Small intestine (tissue), 7 donors: ENCODE data around the gene PDE6B. TPM values are rescaled to one million over a fixed set of nuclear protein-coding genes. Genes with fewer than 3 reads are reported as not detected.

ENCODE experiments used
- DNase-seq, 2 donors: peaks; one replicate each; pipeline versions ENCODE4 v3.0.0 to v3.0.0-alpha.2; 2013
- FAIRE-seq: peaks from 2 replicates; lab custom pipeline; 2012; peaks lifted over from hg19 to GRCh38; lab: Jason Lieb, UNC
- H3K27ac ChIP-seq, 3 donors: one replicate each; pipeline ENCODE4 v1.5.1; 2013; ENCODE audit warnings: low read length in 2 of 3, mild to moderate bottlenecking in 2 of 3, control low read depth in 1 of 3, inconsistent platforms in 1 of 3, low read depth in 1 of 3, moderate library complexity in 1 of 3
- H3K27me3 ChIP-seq, 3 donors: one replicate each; pipeline ENCODE4 v1.6.1; 2013; ENCODE audit warnings: low read length in 3 of 3, inconsistent platforms in 1 of 3; ENCODE audit not compliant: control insufficient read depth in 3 of 3, insufficient read depth in 3 of 3
- H3K36me3 ChIP-seq, 3 donors: one replicate each; pipeline ENCODE4 v1.6.1; 2013; ENCODE audit warnings: low read length in 3 of 3, inconsistent platforms in 1 of 3, low read depth in 1 of 3, mild to moderate bottlenecking in 1 of 3, moderate library complexity in 1 of 3; ENCODE audit not compliant: control insufficient read depth in 3 of 3, insufficient read depth in 2 of 3
- H3K4me1 ChIP-seq, 3 donors: one replicate each; pipeline ENCODE4 v1.6.1; 2013; ENCODE audit warnings: low read length in 2 of 3, inconsistent platforms in 1 of 3, low read depth in 1 of 3, mild to moderate bottlenecking in 1 of 3, moderate library complexity in 1 of 3; ENCODE audit not compliant: control insufficient read depth in 3 of 3, insufficient read depth in 2 of 3
- H3K4me3 ChIP-seq, 3 donors: one replicate each; pipeline ENCODE4 v1.5.1; 2013; ENCODE audit warnings: low read length in 3 of 3, control low read depth in 1 of 3, inconsistent platforms in 1 of 3, low read depth in 1 of 3, mild to moderate bottlenecking in 1 of 3, moderate library complexity in 1 of 3
- H3K9me3 ChIP-seq, 2 donors: one replicate each; pipeline ENCODE4 v1.6.1; 2013; ENCODE audit warnings: low read depth in 1 of 2, low read length in 1 of 2; ENCODE audit not compliant: control insufficient read depth in 2 of 2, insufficient read depth in 1 of 2
- WGBS, 3 donors: extraction: QIAGEN DNeasy Blood & Tissue Kit; methylation state at CpG; one replicate each; pipeline ENCODE4 v1.1.7; 2013; 5-methylcytosine and 5-hydroxymethylcytosine counted together
- polyA plus RNA-seq, 4 donors: library from polyadenylated mRNA; stranded (reverse) in 3 of 4; unstranded in 1 of 4; fragments of 200-250 nt in 3 of 4; fragments of 120-200 nt in 1 of 4; gene quantifications; one replicate each; pipeline versions ENCODE4 v1.2.1 to v1.2.3, GENCODE V29; 2013
- donor health status: healthy with polysubstance abuse.
- donor health status: control.
- donor health status: control.
- donor health status: Bipolar disorder and iron deficiency.
- donor health status: healthy.

PDE6B gene
- polyA plus RNA-seq, 4 donors, result 1.8 to 35.2 TPM; not detected in 2

GRCh38 chr4:623914-624566, 1.3 kb upstream of the PDE6B start:
- Histone ChIP-seq H3K27me3 (peaks cover 0 to 2% (median 0%) of the 10 kb centered on the region in 3 donors), H3K4me1 (no peaks in the 10 kb centered on the region), H3K4me3 (no peak overlapping the region), H3K36me3 (no peaks in the 10 kb centered on the region), H3K9me3 (no peaks in the 10 kb centered on the region), H3K27ac (no peak overlapping the region)
- no peak for DNase-seq
- 56 to 65% (median 64%) methylated on average over 28 to 29 of the region's 29 CpGs for WGBS, 3 donors
- no peak for FAIRE-seq

- 88 to 93% (median 89%) methylated on average over 37 to 39 of the region's 39 CpGs for WGBS, 3 donors
- H3K4me1 ChIP-seq, result no peaks in the 10 kb centered on the region
- H3K27me3 ChIP-seq, result peaks cover 0 to 2% (median 0%) of the 10 kb centered on the region in 3 donors
- H3K4me3 ChIP-seq, result no peak overlapping the region
- H3K36me3 ChIP-seq, result no peaks in the 10 kb centered on the region
- no peaks in the 10 kb centered on the region for H3K9me3 ChIP-seq
- DNase-seq (no peak), FAIRE-seq (no peak)
- no peak overlapping the region for H3K27ac ChIP-seq
Measured at GRCh38 chr4:625631-626161, 323 bp downstream of the PDE6B start.

GRCh38 chr4:626201-627091, 1.1 kb downstream of the PDE6B start:
- no peak overlapping the region for H3K4me3 ChIP-seq
- no peak overlapping the region for H3K27ac ChIP-seq
- DNase-seq, result no peak
- 72 to 79% (median 78%) methylated on average over 18 to 20 of the region's 20 CpGs for WGBS, 3 donors
- no peaks in the 10 kb centered on the region for H3K4me1 ChIP-seq
- H3K36me3 ChIP-seq, result no peaks in the 10 kb centered on the region
- H3K9me3 ChIP-seq, result no peaks in the 10 kb centered on the region
- no peak for FAIRE-seq
- H3K27me3 ChIP-seq, result peaks cover 0 to 2% (median 0%) of the 10 kb centered on the region in 3 donors

- DNase-seq, result no peak
- peaks cover 0 to 10% of the 10 kb centered on the region in 2 donors for H3K9me3 ChIP-seq
- no peak overlapping the region for H3K27ac ChIP-seq
- no peaks in the 10 kb centered on the region for H3K4me1 ChIP-seq
- no peak overlapping the region for H3K4me3 ChIP-seq
- WGBS, 3 donors, result 63 to 79% (median 78%) methylated on average over 14 of the region's 15 CpGs
- no peaks in the 10 kb centered on the region for H3K36me3 ChIP-seq
- peaks cover 0 to 2% (median 0%) of the 10 kb centered on the region in 3 donors for H3K27me3 ChIP-seq
- FAIRE-seq, result no peak
Measured at GRCh38 chr4:627347-628125, 2.2 kb downstream of the PDE6B start.

GRCh38 chr4:628311-628741, 3.0 kb downstream of the PDE6B start:
- Histone ChIP-seq H3K4me1 (no peaks in the 10 kb centered on the region), H3K27me3 (peaks cover 0 to 2% (median 0%) of the 10 kb centered on the region in 3 donors), H3K4me3 (no peak overlapping the region), H3K9me3 (peaks cover 0 to 13% of the 10 kb centered on the region in 2 donors), H3K36me3 (no peaks in the 10 kb centered on the region), H3K27ac (no peak overlapping the region)
- WGBS, 3 donors, result 90 to 94% (median 94%) methylated on average over 15 to 17 of the region's 17 CpGs
- DNase-seq, result no peak
- FAIRE-seq, result no peak

GRCh38 chr4:628821-629635, 3.7 kb downstream of the PDE6B start:
- no peaks in the 10 kb centered on the region for H3K27me3 ChIP-seq
- H3K4me1 ChIP-seq, result no peaks in the 10 kb centered on the region
- H3K9me3 ChIP-seq, result peaks cover 0 to 13% of the 10 kb centered on the region in 2 donors
- FAIRE-seq (no peak), DNase-seq (no peak)
- no peaks in the 10 kb centered on the region for H3K36me3 ChIP-seq
- no peak overlapping the region for H3K4me3 ChIP-seq
- 84 to 88% (median 84%) methylated on average over 21 to 27 of the region's 27 CpGs for WGBS, 3 donors
- no peak overlapping the region for H3K27ac ChIP-seq

- Histone ChIP-seq H3K27ac (no peak overlapping the region), H3K4me1 (no peaks in the 10 kb centered on the region), H3K27me3 (no peaks in the 10 kb centered on the region), H3K36me3 (no peaks in the 10 kb centered on the region), H3K4me3 (no peak overlapping the region), H3K9me3 (peaks cover 0 to 13% of the 10 kb centered on the region in 2 donors)
- FAIRE-seq (no peak), DNase-seq (no peak)
- 82 to 88% (median 86%) methylated on average over 9 of the region's 9 CpGs for WGBS, 3 donors
Measured at GRCh38 chr4:629636-629914, 4.2 kb downstream of the PDE6B start.
